ENCODE results near the gene MEF2D.

Gene MEF2D

GRCh38 chr1:156500543-156500792 is at the start of gene MEF2D:
Gene MEF2D (minus strand): TSS chr1:156500775. CDS start chr1:156483292, 17,483 bp downstream.
- H3K9me3 Mint-ChIP-seq, result no peaks in the 10 kb centered on the region
- peaks cover 3% of the 10 kb centered on the region for H3K36me3 Mint-ChIP-seq (ENCODE audit: low read depth)

GRCh38 chr1:156550346-156550745 is 49.8 kb upstream of the MEF2D start:
- Mint-ChIP-seq H3K4me1 (ENCODE audit: low read depth) (peaks cover 14% of the 10 kb centered on the region), H3K9me3 (no peaks in the 10 kb centered on the region), H3K27ac (no peak overlapping the region), H3K27me3 (no peaks in the 10 kb centered on the region), H3K4me3 (no peak overlapping the region), H3K36me3 (ENCODE audit: low read depth) (no peaks in the 10 kb centered on the region)

More at GRCh38 chr1:156500543-156500792, at the start of gene MEF2D:
- Mint-ChIP-seq H3K4me3 (peak within 1 kb of the TSS; percentile 88), H3K4me1 (ENCODE audit: low read depth) (peaks cover 80% of the 10 kb centered on the region), H3K27me3 (no peaks in the 10 kb centered on the region), H3K27ac (peak within 1 kb of the TSS; percentile 97)

- no peaks in the 10 kb centered on the region for H3K27me3 Mint-ChIP-seq
- peaks cover 14% of the 10 kb centered on the region for H3K4me1 Mint-ChIP-seq (ENCODE audit: low read depth)
- no peaks in the 10 kb centered on the region for H3K36me3 Mint-ChIP-seq (ENCODE audit: low read depth)
- H3K9me3 Mint-ChIP-seq, result no peaks in the 10 kb centered on the region
- H3K4me3 Mint-ChIP-seq, result no peak overlapping the region
- H3K27ac Mint-ChIP-seq, result no peak overlapping the region
These were observed 49.3 kb upstream of the MEF2D start for GRCh38 chr1:156549831-156550230.

GRCh38 chr1:156549390-156549789 is 48.8 kb upstream of the MEF2D start:
- no peaks in the 10 kb centered on the region for H3K36me3 Mint-ChIP-seq (ENCODE audit: low read depth)
- peaks cover 14% of the 10 kb centered on the region for H3K4me1 Mint-ChIP-seq (ENCODE audit: low read depth)
- no peak overlapping the region for H3K4me3 Mint-ChIP-seq
- H3K9me3 Mint-ChIP-seq, result no peaks in the 10 kb centered on the region
- H3K27ac Mint-ChIP-seq, result no peak overlapping the region
- H3K27me3 Mint-ChIP-seq, result no peaks in the 10 kb centered on the region

- no peaks in the 10 kb centered on the region for H3K9me3 Mint-ChIP-seq
- H3K27ac Mint-ChIP-seq, result no peak overlapping the region
- no peaks in the 10 kb centered on the region for H3K27me3 Mint-ChIP-seq
- H3K4me3 Mint-ChIP-seq, result no peak overlapping the region
- H3K36me3 Mint-ChIP-seq (ENCODE audit: low read depth), result peaks cover 3% of the 10 kb centered on the region
- peaks cover 10% of the 10 kb centered on the region for H3K4me1 Mint-ChIP-seq (ENCODE audit: low read depth)
These were observed 47.4 kb upstream of the MEF2D start for GRCh38 chr1:156547982-156548381.

DNA sequence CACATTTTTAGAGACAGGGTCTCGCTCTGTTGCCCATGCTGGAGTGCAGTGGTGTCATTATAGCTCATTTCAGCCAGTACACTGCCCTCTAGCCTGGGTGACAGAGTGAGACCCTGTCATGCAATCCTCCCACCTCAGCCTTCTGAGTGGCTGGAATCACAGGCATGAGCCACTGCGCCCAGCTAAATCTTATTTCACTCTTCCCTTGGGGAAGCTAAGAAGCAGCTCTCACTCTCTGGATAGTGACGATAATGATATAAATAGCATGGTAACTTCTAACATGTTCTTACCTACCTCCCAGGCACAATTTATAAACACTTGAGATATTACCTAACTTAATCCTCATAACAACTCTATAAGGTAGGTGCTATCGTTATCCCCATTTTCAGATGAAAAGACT is 46.9 kb upstream of the MEF2D start:
- Mint-ChIP-seq H3K27ac (no peak overlapping the region), H3K27me3 (no peaks in the 10 kb centered on the region), H3K4me1 (ENCODE audit: low read depth) (peaks cover 8% of the 10 kb centered on the region), H3K9me3 (no peaks in the 10 kb centered on the region), H3K4me3 (no peak overlapping the region), H3K36me3 (ENCODE audit: low read depth) (peaks cover 4% of the 10 kb centered on the region)

- Mint-ChIP-seq H3K4me3 (no peak overlapping the region), H3K4me1 (ENCODE audit: low read depth) (peaks cover 1% of the 10 kb centered on the region), H3K36me3 (ENCODE audit: low read depth) (peaks cover 7% of the 10 kb centered on the region), H3K27me3 (no peaks in the 10 kb centered on the region), H3K27ac (no peak overlapping the region), H3K9me3 (no peaks in the 10 kb centered on the region)
These were observed 45.7 kb upstream of the MEF2D start for GRCh38 chr1:156546267-156546666.

GRCh38 chr1:156544592-156545102 is 44.1 kb upstream of the MEF2D start:
- H3K4me3 Mint-ChIP-seq, result no peak overlapping the region
- peaks cover 7% of the 10 kb centered on the region for H3K36me3 Mint-ChIP-seq (ENCODE audit: low read depth)
- no peaks in the 10 kb centered on the region for H3K27me3 Mint-ChIP-seq
- no peaks in the 10 kb centered on the region for H3K9me3 Mint-ChIP-seq
- no peaks in the 10 kb centered on the region for H3K4me1 Mint-ChIP-seq (ENCODE audit: low read depth)
- H3K27ac Mint-ChIP-seq, result no peak overlapping the region

- H3K9me3 Mint-ChIP-seq, result no peaks in the 10 kb centered on the region
- no peaks in the 10 kb centered on the region for H3K4me1 Mint-ChIP-seq (ENCODE audit: low read depth)
- no peak overlapping the region for H3K27ac Mint-ChIP-seq
- H3K4me3 Mint-ChIP-seq, result no peak overlapping the region
- H3K36me3 Mint-ChIP-seq (ENCODE audit: low read depth), result peaks cover 7% of the 10 kb centered on the region
- no peaks in the 10 kb centered on the region for H3K27me3 Mint-ChIP-seq
These were observed 42.5 kb upstream of the MEF2D start for GRCh38 chr1:156543066-156543465.

- H3K9me3 Mint-ChIP-seq, result no peaks in the 10 kb centered on the region
- no peaks in the 10 kb centered on the region for H3K27me3 Mint-ChIP-seq
- H3K27ac Mint-ChIP-seq, result no peak overlapping the region
- peaks cover 7% of the 10 kb centered on the region for H3K36me3 Mint-ChIP-seq (ENCODE audit: low read depth)
- H3K4me1 Mint-ChIP-seq (ENCODE audit: low read depth), result no peaks in the 10 kb centered on the region
- H3K4me3 Mint-ChIP-seq, result no peak overlapping the region
These were observed 40.4 kb upstream of the MEF2D start for GRCh38 chr1:156540955-156541354.

- no peaks in the 10 kb centered on the region for H3K27me3 Mint-ChIP-seq
- no peak overlapping the region for H3K4me3 Mint-ChIP-seq
- H3K4me1 Mint-ChIP-seq (ENCODE audit: low read depth), result no peaks in the 10 kb centered on the region
- no peaks in the 10 kb centered on the region for H3K9me3 Mint-ChIP-seq
- peaks cover 7% of the 10 kb centered on the region for H3K36me3 Mint-ChIP-seq (ENCODE audit: low read depth)
- H3K27ac Mint-ChIP-seq, result no peak overlapping the region
These were observed 39.3 kb upstream of the MEF2D start for GRCh38 chr1:156539818-156540355.

- Mint-ChIP-seq H3K27ac (no peak overlapping the region), H3K4me3 (no peak overlapping the region), H3K9me3 (no peaks in the 10 kb centered on the region)
These were observed 38.3 kb upstream of the MEF2D start for GRCh38 chr1:156538711-156539440.

DNA sequence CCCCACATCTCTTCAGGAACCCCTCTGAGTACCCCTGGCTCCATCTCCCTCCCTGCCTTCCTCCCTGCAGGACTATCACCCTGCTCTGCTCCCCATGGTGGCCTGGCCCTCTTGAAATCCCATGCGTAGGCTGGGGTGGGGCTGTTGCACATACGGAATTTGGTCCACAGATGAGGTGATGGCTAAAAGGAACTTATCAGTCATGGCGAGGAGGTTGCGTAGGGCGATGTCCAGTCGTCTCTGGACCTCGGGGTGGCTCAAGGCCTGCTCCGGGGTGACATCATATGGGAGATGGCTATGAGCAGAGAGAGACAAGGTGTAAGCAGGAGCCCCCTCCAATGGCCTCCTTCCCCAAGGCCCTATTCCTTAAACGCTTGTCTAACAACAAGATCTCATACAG is 36.5 kb upstream of the MEF2D start:
- Mint-ChIP-seq H3K9me3 (no peaks in the 10 kb centered on the region), H3K36me3 (ENCODE audit: low read depth) (peaks cover 4% of the 10 kb centered on the region), H3K27me3 (no peaks in the 10 kb centered on the region), H3K4me3 (no peak overlapping the region), H3K4me1 (ENCODE audit: low read depth) (no peaks in the 10 kb centered on the region), H3K27ac (no peak overlapping the region)

More at GRCh38 chr1:156538711-156539440, 38.3 kb upstream of the MEF2D start:
- Mint-ChIP-seq H3K27me3 (no peaks in the 10 kb centered on the region), H3K4me1 (ENCODE audit: low read depth) (no peaks in the 10 kb centered on the region), H3K36me3 (ENCODE audit: low read depth) (peaks cover 7% of the 10 kb centered on the region)

GRCh38 chr1:156534424-156535060 is 34.0 kb upstream of the MEF2D start:
- H3K4me1 Mint-ChIP-seq (ENCODE audit: low read depth), result no peaks in the 10 kb centered on the region
- no peaks in the 10 kb centered on the region for H3K9me3 Mint-ChIP-seq
- H3K36me3 Mint-ChIP-seq (ENCODE audit: low read depth), result no peaks in the 10 kb centered on the region
- no peak overlapping the region for H3K4me3 Mint-ChIP-seq
- H3K27me3 Mint-ChIP-seq, result no peaks in the 10 kb centered on the region
- no peak overlapping the region for H3K27ac Mint-ChIP-seq

GRCh38 chr1:156533568-156534220 is 33.1 kb upstream of the MEF2D start:
- Mint-ChIP-seq H3K27me3 (no peaks in the 10 kb centered on the region), H3K4me1 (ENCODE audit: low read depth) (no peaks in the 10 kb centered on the region), H3K27ac (no peak overlapping the region), H3K36me3 (ENCODE audit: low read depth) (no peaks in the 10 kb centered on the region), H3K4me3 (no peak overlapping the region), H3K9me3 (no peaks in the 10 kb centered on the region)
